GM19238 (cell line): ENCODE data around the gene LIMK2.

Source experiments
- DNase-seq: peaks from one replicate; pipeline ENCODE4 v3.0.0; 2011; ENCODE audit warnings: low spot score; ENCODE audit not compliant: insufficient read length

The LIMK2 gene

DNA sequence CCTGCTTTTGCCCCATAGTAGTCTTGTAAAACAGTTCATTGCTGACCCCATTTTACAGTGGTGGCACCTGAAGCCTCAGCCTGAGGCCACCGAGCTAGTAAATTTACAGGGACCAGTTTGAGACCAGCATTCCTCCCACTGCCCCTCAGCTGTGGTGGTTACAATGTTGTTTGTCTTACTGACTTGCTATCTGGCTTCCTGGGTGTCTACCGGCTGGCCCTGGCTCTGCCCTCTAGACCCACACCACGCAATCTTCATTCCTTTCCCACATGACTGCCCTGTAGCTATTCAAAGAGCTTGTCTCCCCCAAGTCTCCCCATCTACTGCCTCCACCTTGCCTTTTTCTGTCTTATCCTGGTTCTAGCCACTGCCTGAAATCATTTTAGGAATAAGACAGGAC is 59.4 kb downstream of the LIMK2 start:
- DNase-seq: no peak

DNA sequence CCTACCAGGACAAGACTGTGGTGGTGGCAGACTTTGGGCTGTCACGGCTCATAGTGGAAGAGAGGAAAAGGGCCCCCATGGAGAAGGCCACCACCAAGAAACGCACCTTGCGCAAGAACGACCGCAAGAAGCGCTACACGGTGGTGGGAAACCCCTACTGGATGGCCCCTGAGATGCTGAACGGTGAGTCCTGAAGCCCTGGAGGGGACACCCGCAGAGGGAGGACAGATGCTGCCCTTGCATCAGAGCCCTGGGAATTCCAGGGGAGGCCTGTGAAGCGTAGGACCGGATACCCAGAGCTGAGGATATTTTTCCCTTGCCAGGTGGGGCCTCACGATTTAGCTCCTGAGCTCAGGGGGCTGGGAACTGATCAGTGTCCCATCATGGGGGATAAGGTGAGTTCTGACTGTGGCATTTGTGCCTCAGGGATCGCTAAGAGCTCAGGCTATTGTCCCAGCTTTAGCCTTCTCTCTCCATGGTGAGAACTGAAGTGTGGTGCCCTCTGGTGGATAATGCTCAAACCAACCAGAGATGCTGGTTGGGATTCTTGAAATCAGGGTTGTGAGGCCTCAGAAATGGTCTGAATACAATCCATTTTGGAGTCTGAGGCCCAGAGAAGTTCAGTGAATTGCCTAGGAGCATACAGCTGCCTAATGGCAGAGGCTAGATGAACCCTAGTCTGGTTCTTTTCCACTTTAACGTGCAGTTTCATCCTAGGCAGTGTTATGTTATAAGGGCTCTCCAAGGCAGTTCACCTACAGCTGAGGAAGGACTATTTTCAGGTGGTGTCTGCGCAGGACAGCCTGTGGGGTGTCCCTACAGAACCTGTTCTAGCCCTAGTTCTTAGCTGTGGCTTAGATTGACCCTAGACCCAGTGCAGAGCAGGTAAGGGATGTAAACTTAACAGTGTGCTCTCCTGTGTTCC is 60.7 kb downstream of the LIMK2 start:
- DNase-seq: peak; percentile 40

DNA sequence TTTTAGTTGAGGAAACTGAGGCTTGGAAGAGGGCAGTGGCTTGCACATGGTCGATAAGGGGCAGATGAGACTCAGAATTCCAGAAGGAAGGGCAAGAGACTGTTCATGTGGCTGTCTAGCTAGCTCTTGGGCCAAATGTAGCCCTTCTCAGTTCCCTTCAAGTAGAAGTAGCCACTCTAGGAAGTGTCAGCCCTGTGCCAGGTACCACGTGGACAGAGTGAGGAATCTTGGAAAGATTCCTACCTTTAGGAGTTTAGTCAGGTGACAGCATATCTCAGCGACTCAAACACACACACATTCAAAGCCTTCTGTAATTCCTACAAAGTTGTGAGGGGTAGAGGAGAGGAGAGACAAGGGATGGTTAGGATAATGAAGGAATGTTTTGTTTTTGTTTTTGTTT is 61.9 kb downstream of the LIMK2 start:
- DNase-seq: no peak

DNA sequence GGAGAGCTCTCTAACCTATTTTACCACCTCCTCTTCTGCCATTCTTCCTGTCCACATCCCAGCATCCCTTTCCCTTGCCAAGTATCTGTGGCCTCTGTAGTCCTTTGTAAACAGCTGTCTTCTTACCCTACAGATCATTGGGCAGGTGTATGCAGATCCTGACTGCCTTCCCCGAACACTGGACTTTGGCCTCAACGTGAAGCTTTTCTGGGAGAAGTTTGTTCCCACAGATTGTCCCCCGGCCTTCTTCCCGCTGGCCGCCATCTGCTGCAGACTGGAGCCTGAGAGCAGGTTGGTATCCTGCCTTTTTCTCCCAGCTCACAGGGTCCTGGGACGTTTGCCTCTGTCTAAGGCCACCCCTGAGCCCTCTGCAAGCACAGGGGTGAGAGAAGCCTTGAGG is 62.9 kb downstream of the LIMK2 start:
- DNase-seq: no peak

DNA sequence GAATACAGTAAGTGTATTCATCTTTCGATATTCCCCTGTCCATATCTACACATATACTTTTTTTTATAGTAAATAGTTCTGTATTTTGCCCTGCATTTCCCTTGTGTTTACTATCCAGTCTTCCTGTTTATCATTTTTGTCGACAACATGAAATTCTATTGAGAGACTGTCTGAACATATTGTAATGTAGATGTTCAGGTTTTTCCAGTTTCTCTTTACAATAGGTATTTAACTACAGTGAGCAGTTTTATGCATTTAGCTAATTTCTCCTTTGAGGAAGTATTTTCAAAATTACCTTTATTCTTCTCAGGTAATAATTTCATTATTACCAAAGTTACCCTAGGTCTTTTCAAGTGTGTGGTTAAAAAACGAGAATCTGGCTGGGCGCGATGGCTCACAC is 63.5 kb downstream of the LIMK2 start:
- no peak for DNase-seq

DNA sequence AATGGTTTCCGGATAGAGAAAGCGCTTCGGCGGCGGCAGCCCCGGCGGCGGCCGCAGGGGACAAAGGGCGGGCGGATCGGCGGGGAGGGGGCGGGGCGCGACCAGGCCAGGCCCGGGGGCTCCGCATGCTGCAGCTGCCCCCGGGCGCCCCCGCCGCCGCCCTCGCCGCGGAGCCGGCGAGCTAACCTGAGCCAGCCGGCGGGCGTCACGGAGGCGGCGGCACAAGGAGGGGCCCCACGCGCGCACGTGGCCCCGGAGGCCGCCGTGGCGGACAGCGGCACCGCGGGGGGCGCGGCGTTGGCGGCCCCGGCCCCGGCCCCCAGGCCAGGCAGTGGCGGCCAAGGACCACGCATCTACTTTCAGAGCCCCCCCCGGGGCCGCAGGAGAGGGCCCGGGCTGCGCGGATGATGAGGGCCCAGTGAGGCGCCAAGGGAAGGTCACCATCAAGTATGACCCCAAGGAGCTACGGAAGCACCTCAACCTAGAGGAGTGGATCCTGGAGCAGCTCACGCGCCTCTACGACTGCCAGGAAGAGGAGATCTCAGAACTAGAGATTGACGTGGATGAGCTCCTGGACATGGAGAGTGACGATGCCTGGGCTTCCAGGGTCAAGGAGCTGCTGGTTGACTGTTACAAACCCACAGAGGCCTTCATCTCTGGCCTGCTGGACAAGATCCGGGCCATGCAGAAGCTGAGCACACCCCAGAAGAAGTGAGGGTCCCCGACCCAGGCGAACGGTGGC is 64.5 kb downstream of the LIMK2 start:
- DNase-seq: no peak

DNA sequence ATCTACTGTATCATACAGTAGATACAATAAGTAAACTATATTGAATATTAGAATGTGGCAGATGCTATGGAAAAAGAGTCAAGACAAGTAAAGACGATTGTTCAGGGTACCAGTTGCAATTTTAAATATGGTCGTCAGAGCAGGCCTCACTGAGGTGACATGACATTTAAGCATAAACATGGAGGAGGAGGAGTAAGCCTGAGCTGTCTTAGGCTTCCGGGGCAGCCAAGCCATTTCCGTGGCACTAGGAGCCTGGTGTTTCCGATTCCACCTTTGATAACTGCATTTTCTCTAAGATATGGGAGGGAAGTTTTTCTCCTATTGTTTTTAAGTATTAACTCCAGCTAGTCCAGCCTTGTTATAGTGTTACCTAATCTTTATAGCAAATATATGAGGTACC is 65.6 kb downstream of the LIMK2 start:
- no peak for DNase-seq

DNA sequence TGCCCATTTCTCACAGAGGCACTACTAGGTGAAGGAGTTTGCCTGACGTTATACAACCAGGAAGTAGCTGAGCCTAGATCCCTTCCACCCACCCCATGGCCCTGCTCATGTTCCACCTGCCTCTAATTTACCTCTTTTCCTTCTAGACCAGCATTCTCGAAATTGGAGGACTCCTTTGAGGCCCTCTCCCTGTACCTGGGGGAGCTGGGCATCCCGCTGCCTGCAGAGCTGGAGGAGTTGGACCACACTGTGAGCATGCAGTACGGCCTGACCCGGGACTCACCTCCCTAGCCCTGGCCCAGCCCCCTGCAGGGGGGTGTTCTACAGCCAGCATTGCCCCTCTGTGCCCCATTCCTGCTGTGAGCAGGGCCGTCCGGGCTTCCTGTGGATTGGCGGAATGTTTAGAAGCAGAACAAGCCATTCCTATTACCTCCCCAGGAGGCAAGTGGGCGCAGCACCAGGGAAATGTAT is 66.1 kb downstream of the LIMK2 start:
- no peak for DNase-seq

DNA sequence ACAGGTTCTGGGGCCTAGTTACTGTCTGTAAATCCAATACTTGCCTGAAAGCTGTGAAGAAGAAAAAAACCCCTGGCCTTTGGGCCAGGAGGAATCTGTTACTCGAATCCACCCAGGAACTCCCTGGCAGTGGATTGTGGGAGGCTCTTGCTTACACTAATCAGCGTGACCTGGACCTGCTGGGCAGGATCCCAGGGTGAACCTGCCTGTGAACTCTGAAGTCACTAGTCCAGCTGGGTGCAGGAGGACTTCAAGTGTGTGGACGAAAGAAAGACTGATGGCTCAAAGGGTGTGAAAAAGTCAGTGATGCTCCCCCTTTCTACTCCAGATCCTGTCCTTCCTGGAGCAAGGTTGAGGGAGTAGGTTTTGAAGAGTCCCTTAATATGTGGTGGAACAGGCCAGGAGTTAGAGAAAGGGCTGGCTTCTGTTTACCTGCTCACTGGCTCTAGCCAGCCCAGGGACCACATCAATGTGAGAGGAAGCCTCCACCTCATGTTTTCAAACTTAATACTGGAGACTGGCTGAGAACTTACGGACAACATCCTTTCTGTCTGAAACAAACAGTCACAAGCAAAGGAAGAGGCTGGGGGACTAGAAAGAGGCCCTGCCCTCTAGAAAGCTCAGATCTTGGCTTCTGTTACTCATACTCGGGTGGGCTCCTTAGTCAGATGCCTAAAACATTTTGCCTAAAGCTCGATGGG is 66.7 kb downstream of the LIMK2 start:
- no peak for DNase-seq

DNA sequence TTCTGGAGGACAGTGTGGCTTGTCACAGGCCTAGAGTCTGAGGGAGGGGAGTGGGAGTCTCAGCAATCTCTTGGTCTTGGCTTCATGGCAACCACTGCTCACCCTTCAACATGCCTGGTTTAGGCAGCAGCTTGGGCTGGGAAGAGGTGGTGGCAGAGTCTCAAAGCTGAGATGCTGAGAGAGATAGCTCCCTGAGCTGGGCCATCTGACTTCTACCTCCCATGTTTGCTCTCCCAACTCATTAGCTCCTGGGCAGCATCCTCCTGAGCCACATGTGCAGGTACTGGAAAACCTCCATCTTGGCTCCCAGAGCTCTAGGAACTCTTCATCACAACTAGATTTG is 67.2 kb downstream of the LIMK2 start:
- DNase-seq: no peak

DNA sequence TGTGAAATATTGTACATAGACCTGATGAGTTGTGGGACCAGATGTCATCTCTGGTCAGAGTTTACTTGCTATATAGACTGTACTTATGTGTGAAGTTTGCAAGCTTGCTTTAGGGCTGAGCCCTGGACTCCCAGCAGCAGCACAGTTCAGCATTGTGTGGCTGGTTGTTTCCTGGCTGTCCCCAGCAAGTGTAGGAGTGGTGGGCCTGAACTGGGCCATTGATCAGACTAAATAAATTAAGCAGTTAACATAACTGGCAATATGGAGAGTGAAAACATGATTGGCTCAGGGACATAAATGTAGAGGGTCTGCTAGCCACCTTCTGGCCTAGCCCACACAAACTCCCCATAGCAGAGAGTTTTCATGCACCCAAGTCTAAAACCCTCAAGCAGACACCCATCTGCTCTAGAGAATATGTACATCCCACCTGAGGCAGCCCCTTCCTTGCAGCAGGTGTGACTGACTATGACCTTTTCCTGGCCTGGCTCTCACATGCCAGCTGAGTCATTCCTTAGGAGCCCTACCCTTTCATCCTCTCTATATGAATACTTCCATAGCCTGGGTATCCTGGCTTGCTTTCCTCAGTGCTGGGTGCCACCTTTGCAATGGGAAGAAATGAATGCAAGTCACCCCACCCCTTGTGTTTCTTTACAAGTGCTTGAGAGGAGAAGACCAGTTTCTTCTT is 67.9 kb downstream of the LIMK2 start:
- DNase-seq: no peak

DNA sequence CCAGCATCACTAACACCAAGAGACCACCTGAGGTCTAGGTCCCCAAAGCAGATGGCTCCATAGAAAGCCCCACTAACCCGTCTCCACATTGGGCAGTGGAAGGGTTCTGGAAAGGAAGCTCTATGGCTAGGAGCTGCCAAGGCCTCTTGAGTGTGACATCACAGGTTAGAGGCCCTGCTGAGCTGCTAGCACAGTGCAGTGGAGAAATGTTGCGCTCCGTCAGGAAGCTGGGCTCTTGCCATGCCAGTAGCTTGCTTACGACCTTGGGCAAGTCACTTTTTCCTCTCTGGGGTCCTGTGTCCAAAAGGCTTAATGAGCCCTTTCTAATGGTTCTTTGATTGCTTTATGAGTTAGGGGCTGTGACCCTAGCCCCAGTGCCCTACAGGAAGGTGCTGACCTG is 69.6 kb downstream of the LIMK2 start:
- no peak for DNase-seq

DNA sequence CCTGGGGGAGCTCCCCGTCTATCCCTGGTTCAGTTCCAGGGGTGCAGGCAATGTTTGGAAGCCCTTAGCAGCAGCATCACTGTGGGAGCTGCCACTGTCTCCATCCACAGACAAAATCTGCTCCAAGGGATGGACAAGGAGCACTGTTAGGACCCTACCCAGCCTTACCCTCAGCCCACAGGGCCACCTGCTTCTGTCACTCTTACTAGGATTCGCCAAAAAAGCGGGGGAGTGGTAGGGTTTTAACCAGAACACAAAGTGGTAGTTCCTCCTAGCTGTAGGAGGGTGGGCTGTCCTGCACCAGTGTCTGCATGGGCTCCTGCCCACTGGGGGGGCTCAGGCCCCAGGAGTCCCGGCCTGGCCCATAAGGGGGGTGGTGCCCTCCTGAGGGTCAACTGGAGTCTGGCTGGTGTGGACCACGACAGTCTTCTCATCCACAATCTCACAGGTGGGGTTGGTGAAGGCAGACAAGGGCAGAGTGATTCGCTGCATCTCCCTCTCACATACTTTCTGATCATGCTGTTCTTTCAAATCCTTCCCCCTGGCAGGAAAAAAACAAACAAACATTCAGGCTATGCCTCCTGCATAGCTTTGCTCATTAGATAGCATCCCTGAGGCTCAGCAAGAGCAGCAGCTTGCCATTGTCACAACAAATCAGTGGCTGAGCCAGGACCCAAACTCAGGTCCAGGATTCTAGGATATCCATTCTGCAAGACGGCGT is 70.8 kb downstream of the LIMK2 start:
- no peak for DNase-seq

DNA sequence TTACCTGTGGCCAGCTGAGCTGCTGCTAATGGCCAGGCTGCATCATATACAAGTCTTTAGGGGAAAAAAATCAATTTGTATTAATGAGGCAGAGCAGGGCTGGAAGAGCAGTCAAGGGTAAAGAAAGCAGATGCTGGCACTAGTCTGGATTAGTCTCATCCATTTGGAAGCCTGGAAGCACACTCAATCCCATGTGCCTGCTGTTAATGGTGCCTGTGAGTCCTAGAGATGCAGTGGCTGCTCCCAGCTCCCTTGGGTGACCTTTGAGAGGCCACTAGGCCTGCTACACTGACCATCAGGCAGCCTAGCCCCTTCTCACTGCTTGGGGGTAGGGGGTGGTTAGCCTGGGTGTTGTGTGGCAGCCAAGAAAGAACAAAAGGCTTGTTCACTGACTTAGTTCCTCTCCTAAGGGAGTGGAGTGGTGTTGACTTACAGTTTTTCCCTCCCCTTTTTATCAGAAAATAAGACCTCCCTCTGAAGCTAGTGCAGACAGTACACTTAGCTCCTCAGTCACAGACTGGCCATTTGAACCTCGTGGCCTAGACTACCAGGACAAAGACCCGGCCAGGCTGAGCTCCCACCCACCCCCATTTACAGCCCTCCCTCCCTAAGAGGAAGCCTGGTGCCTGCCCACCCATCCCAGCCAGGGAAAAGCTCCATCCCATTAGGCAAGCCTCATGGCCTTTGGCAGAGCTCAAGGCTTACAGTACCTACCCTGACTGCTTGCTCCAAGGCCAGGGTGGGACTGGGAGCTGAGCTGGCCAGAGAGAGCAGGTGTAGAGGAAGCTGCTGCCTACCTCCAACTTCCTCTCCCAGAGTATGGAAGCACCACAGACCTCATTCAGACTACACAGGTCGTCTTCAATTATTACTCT is 72.4 kb downstream of the LIMK2 start:
- DNase-seq: no peak

DNA sequence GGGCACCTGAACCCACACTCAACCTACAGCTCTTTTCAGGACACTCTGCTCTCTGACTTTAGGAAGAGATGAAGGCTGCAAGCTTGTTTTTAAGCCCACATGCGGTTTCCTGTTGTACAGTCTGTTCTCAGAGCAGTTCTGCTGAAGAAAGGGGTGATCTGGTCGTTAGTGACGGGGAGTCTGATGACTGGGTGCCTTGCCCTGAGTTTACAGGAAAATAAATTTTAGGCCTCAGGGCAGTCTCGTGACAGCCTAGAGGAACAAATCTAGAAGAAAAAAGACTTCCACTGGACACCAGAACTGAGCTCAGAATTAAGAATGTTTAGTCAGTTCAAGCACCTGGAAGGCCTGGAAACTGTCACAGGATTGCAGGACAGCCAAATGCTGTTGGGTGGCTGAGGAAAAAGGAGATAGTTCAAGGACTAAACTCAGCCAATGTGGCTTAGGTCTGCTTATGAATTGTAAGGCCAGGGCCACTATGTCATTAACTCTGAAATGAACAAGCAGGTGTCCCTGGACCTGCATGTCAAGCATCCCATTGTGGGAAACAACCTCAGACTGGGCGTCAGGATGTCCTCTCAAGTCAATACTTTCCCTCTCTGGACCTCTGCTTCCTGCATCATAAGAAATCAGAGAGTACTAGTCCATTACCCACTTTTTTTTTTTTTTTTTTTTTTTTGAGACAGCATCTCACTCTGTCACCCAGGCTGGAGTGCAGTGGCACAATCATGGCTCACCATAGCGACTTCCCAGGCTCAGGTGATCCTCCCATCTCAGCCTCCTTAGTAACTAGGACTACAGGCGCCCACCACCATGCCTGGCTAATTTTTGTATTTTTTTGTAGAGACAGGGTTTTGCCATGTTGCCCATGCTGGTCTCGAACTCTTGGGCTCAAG is 74.5 kb downstream of the LIMK2 start:
- no peak for DNase-seq

DNA sequence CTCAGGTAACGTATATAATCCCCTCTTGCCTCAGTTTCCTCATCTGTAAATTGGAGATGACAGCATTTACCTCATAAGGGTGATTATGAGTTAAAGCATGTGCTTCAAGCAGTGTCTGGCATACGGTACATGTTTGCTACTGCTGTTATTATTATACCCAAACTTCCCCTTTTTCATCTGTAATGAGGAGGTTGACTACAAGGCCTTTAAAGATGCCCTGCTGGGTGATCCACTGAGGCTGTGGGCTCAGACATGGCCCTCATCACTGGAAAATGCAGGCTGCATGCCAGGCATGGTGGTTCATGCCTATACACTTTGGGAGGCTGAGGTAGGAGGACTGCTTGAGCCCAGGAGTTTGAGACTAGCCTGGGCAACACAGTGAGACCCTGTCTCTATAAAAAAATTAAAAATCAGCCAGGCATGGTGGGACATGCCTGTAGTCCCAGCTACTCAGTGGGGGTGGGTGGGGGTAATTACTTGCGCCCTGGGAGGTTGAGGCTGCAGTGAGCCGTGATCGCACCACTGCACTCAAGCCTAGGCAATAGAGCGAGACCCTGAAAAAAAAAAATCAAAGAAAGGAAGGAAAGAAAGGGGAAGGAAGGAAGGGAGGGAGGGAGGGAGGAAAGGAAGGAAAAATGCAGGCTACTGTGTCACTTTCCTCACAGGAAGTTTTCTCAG is 75.9 kb downstream of the LIMK2 start:
- no peak for DNase-seq

DNA sequence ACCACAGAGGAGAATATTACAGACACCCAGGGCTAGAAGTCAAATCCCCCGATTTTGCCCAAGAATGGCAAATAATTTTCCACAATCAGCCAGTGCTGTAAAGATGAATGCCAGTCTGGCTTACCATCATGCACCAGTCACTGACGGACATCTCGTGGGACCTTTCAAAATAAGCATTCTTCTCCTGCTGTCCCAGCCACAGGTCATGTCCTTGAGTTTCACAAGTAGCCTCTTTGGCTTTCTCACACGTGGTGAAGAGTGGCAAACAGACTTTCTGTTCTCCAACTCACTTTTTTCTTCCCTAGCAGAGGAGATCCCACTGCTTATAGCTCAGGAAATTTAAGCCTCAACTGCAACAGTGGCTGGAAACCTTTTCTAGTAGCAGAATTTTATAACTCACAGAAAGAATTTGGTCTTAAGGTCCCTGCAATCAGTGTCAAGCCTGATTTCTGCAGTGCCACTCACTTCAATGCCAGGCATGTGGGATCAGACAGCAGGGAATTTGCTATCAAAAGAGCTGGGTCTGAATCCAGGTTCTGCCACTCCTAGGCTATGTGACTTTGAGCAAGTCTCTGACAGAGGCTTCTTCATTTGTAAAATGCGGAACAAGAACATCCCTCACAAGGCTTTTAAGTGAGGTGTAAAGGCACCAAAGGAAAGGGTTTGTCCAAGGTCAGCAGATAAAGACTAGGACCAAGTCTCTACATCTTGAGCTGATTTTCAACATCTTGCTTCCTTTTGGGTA is 76.6 kb downstream of the LIMK2 start:
- DNase-seq: no peak

DNA sequence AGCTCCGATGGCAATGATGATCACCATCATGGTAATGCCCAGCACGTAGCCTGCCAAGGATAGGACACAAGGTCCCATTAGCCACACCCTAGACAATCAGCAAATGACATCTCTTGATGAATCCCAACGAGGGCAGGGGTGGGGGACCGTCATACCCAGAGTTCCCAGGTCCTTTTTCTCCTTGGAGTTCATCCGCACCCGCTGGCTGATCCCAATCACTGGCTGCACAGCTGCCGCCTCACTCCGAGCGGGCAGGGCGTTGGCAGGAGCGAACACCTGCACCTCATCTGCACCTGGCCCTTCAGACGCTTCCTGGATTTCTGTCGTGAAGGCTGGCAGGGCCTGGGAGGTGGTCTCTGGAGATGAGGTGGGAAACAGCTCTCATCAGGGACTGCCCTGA is 77.2 kb downstream of the LIMK2 start:
- no peak for DNase-seq
